OCI-LY7 (cell line): ENCODE measurements around the gene NPAS2. TPM values are rescaled to one million over a fixed set of nuclear protein-coding genes. Genes with fewer than 3 reads are reported as not detected.

Source experiments
- BruUV-seq: library from RNA; stranded (reverse); fragments of 400-500 nt; replicated peaks from 2 replicates; lab custom pipeline; 2021; lab: Mats Ljungman, UMichigan
- CTCF ChIA-PET: fragments of 300-600 bp; sonication (Branson Sonifier 250); formaldehyde crosslinking; loops from one replicate; lab custom pipeline; 2022; ENCODE audit warnings: antibody characterized with exemption; ENCODE audit not compliant: unreplicated experiment; lab: Charles Lee
- POLR2A ChIA-PET: fragments of 300-600 bp; sonication (Branson Sonifier 250); formaldehyde crosslinking; loops from one replicate; lab custom pipeline; 2022; ENCODE audit warnings: antibody characterized with exemption; lab: Charles Lee
- DNase-seq: peaks from one replicate; pipeline ENCODE4 v3.0.0-alpha.2; 2015; ENCODE audit warnings: low spot score
- H2AFZ ChIP-seq: fragments of 200-600 bp; sonication (generic), shearing (Covaris generic); 2 replicates; pipeline ENCODE4 v1.6.1; 2014; ENCODE audit warnings: mild to moderate bottlenecking, antibody characterized with exemption, low read length, moderate library complexity
- H3K27ac ChIP-seq: fragments of 200-600 bp; sonication (generic); 2 replicates; pipeline ENCODE4 v1.5.1; 2014; ENCODE audit warnings: mixed run types, low read depth, mild to moderate bottlenecking, moderate library complexity, low read length, inconsistent platforms; ENCODE audit not compliant: poor library complexity, severe bottlenecking
- H3K36me3 ChIP-seq: fragments of 200-600 bp; sonication (generic); 2 replicates; pipeline ENCODE4 v1.6.1; 2014; ENCODE audit warnings: mild to moderate bottlenecking, antibody characterized with exemption, low read length, moderate library complexity, mixed read lengths; ENCODE audit not compliant: insufficient read depth
- H3K4me1 ChIP-seq: fragments of 200-600 bp; sonication (generic); 2 replicates; pipeline ENCODE4 v1.5.1; 2014; ENCODE audit warnings: mild to moderate bottlenecking, low read length; ENCODE audit not compliant: insufficient read depth, poor library complexity, severe bottlenecking
- H3K4me2 ChIP-seq: fragments of 200-600 bp; sonication (generic); 2 replicates; pipeline ENCODE4 v1.6.1; 2014; ENCODE audit warnings: mild to moderate bottlenecking, low read length
- H3K4me3 ChIP-seq: fragments of 200-600 bp; sonication (generic); 2 replicates; pipeline ENCODE4 v1.5.1; 2014; ENCODE audit warnings: mild to moderate bottlenecking, low read depth, low read length; ENCODE audit not compliant: poor library complexity, severe bottlenecking
- H3K79me2 ChIP-seq: fragments of 200-600 bp; sonication (generic); 2 replicates; pipeline ENCODE4 v1.6.1; 2016; ENCODE audit warnings: low read depth, mild to moderate bottlenecking, low read length, moderate library complexity, mixed read lengths; ENCODE audit not compliant: insufficient read depth
- H3K9me2 ChIP-seq: fragments of 200-600 bp; sonication (generic); 2 replicates; pipeline ENCODE4 v1.6.1; 2016; ENCODE audit warnings: mild to moderate bottlenecking, low read length, mixed read lengths; ENCODE audit not compliant: insufficient read depth
- H3K9me3 ChIP-seq: fragments of 200-600 bp; sonication (generic); 2 replicates; pipeline ENCODE4 v1.6.1; 2014; ENCODE audit warnings: mild to moderate bottlenecking, mixed run types, low read length, mixed read lengths
- H4K20me1 ChIP-seq: fragments of 200-600 bp; sonication (generic); 2 replicates; pipeline ENCODE4 v1.6.1; 2014; ENCODE audit warnings: mild to moderate bottlenecking, antibody characterized with exemption, low read length, moderate library complexity, mixed read lengths; ENCODE audit not compliant: insufficient read depth
- CTCF ChIP-seq: fragments of 200-600 bp; sonication (generic); conservative IDR thresholded peaks from 2 replicates; pipeline ENCODE4 v1.5.1; 2014; ENCODE audit warnings: mild to moderate bottlenecking, antibody characterized with exemption, low read length, moderate library complexity, mixed read lengths
- EZH2phosphoT487 ChIP-seq: fragments of 200-600 bp; sonication (generic); IDR thresholded peaks from 2 replicates; pipeline ENCODE4 v1.6.1; 2018; ENCODE audit warnings: low read depth, borderline replicate concordance, mild to moderate bottlenecking, mixed run types, antibody characterized with exemption, low read length, moderate library complexity, mixed read lengths
- intact Hi-C: fragments of 100-400 bp; cut with micrococcal nuclease; formaldehyde crosslinking; loops from one replicate; pipeline ENCODE4 v1.10.0; 2022; ENCODE audit not compliant: unreplicated experiment
- total RNA-seq, 2 experiments: library from RNA; depleted of rRNA in 1 of 2; stranded (reverse); fragments of >200 nt in 1 of 2; shearing (Covaris generic) in 1 of 2; gene quantifications; 2 replicates each; pipeline ENCODE4 v1.2.3, GENCODE V29; 2014 to 2022

NPAS2 gene
- total RNA-seq, 2 experiments from 2014 or later = not detected

DNA sequence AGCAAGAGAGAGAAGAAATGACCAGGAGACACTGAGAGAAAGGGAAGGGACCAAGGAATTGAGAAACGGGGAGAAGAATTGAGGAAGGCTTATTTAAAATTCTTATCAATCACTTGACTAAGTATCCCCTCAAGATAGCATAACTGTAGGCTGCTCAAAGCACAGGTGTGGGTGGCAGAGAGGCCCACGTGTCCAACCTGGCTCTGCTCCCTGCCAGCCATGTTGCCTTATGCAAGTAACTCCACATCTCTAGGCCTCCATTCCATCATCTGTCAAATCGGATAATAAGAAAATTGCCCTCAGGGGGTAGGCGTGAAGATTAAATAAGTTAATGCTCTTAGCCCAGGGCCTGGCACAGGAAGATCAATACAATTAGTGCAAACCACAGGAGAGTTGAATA is 7.4 kb upstream of the NPAS2 start:
- intact Hi-C loops = no loop called here
- Histone ChIP-seq H3K4me3 (no peak overlapping the region), H4K20me1 (no peaks in the 10 kb centered on the region), H3K4me1 (no peaks in the 10 kb centered on the region), H3K27ac (no peak overlapping the region), H3K9me2 (no peaks in the 10 kb centered on the region), H2AFZ (no peak overlapping the region), H3K9me3 (no peaks in the 10 kb centered on the region), H3K36me3 (no peaks in the 10 kb centered on the region), H3K4me2 (no peak overlapping the region), H3K79me2 (no peaks in the 10 kb centered on the region)
- TF ChIP-seq EZH2phosphoT487 (no peak), CTCF (no peak)
- CTCF ChIA-PET = no interaction called here
- POLR2A ChIA-PET = no interaction called here
- DNase-seq = no peak
- BruUV-seq = no TSS peak

GRCh38 chr2:100813527-100813926 is 6.4 kb upstream of the NPAS2 start:
- BruUV-seq = no TSS peak
- POLR2A ChIA-PET = no interaction called here

More at GRCh38 chr2:100813527-100813926, 6.4 kb upstream of the NPAS2 start:
- intact Hi-C loops = no loop called here
- Histone ChIP-seq H3K4me1 (no peaks in the 10 kb centered on the region), H4K20me1 (no peaks in the 10 kb centered on the region), H3K27ac (no peak overlapping the region), H3K9me2 (no peaks in the 10 kb centered on the region), H3K4me2 (no peak overlapping the region), H3K79me2 (no peaks in the 10 kb centered on the region), H3K36me3 (no peaks in the 10 kb centered on the region), H3K9me3 (no peaks in the 10 kb centered on the region), H2AFZ (no peak overlapping the region), H3K4me3 (no peak overlapping the region)
- CTCF ChIA-PET = no interaction called here
- no peak for DNase-seq
- TF ChIP-seq EZH2phosphoT487 = no peak
- TF ChIP-seq CTCF = no peak
